NCI-H1092 (cell line): ENCODE data around the gene MEGF6.

Experiments
- DNase-seq: peaks from one replicate; lab custom pipeline; 2025; lab: John Stamatoyannopoulos, UW

The MEGF6 gene

DNA sequence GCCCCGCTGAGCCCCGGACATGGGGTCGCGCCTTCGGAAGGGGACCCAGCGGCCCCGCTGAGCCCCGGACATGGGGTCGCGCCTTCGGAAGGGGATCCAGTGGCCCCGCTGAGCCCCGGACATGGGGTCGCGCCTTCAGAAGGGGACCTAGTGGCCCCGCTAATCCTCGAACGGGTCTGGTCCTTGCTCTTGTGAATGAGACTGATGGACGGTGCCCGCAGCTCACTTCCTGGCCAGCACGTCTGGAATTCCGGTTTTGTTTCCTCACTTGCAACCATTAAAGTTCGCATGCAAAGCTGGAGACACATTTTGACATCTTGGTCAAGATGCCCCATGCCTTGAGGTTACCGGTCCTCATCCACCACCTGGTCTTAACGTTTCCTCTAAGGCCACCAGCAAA lies 33.0 kb upstream of the MEGF6 start:
- no peak for DNase-seq

GRCh38 chr1:3642919-3643675 lies 31.8 kb upstream of the MEGF6 start:
- no peak for DNase-seq

DNA sequence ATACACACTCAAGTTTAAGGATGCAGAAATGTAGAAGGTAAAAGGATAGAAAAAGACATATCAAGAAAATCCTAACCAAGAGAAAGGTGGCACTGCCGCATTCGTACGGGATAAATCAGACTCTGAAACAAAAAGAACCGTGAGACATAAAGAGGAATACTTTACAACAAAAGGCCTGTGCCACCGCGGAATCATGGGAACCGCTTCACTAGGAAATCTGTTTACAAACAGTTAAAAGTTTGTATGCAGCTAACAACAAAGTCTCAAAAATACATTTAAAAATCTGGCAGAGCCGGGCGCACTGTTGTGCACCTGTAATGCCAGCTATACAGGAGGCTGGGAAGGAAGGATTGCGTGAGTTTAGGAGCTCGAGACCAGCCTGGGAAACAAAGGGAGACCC lies 30.5 kb upstream of the MEGF6 start:
- DNase-seq: no peak

GRCh38 chr1:3641046-3641760 lies 29.9 kb upstream of the MEGF6 start:
- no peak for DNase-seq

DNA sequence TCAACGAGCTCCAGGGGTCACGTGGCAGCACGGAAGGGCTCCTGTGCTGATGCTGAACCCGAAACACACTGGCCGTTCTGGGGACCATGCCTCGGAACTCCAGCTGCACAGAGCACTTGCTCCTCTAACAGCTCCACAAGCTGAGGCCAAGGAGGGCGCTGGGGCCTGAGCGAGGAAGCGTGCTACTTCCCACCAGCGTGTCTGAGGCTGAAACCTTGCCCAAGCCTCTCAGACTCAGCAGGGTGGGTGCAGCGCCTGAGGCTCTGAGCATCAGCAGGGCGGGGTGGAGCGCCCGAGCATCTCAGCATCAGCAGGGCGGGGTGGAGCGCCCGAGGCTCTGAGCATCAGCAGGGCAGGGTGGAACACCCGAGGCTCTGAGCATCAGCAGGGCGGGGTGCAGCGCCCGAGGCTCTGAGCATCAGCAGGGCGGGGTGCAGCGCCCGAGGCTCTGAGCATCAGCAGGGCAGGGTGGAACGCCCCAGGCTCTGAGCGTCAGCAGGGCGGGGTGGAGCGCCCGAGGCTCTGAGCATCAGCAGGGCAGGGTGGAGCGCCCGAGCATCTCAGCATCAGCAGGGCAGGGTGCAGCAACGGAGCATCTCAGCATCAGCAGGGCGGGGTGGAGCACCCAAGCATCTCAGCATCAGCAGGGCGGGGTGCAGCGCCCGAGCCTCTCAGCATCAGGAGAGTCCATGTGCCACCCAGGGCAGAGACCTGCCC lies 29.0 kb upstream of the MEGF6 start:
- no peak for DNase-seq

DNA sequence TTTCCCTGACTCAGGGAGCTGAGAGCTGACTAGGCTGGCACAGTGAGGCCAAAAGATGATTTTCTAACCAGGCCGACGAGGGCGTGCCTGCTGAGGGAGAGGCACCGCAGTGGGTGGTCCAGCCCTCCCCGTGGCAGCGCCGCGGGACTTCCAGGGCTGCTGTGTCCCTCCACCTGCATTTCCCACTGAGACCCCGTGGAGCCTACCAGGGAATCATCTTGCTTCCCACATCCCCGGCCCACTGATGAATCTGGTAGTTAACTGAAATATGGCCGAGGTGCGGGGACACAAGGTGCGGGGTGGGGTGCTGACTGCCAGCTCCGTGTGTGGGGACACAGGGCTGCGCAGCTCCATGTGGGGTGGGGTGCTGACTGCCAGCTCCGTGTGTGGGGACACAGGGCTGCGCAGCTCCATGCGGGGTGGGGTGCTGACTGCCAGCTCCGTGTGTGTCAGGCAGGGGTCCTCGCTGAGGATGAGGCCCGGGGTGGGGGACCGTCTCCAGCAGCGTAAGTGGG lies 28.1 kb upstream of the MEGF6 start:
- DNase-seq: no peak

- DNase-seq: no peak
These were observed 27.4 kb upstream of the MEGF6 start for GRCh38 chr1:3638676-3639075.

- no peak for DNase-seq
These were observed 26.7 kb upstream of the MEGF6 start for GRCh38 chr1:3638027-3638426.

DNA sequence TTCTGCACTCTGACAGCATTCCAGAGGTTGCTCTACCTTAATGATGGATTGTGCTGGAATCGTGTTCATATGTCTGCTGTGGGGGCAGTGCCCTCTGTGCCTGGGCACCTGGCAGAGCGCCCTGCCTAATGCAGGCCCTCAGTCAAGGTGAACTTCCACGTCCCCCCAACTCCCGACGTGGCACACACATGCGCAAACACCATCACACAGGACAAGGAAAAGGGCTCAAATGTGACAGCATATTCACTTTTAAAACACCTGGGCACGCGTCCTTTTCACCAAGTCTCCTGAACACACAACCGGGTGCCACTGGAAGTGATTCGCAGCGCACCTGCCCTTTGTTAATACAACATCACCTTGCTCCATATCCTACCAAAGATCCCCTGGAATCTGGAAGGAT lies 25.2 kb upstream of the MEGF6 start:
- DNase-seq: no peak

DNA sequence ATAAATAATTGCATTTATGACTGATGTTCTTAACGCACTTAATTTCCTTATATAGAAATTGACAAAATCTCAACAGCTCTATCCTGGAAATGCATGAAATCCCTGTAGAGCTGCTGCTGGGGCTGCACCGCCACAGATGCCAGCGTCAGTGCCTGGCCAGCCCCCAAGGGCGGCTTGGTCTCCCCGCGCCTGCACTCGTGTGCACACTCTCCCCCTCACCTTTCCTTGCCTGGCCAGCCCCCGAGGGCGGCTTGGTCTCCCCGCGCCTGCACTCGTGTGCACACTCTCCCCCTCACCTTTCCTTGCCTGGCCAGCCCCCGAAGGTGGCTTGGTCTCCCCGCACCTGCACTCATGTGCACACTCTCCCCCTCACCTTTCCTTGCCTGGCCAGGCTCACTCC lies 24.8 kb upstream of the MEGF6 start:
- no peak for DNase-seq

- no peak for DNase-seq
These were observed 22.9 kb upstream of the MEGF6 start for GRCh38 chr1:3634059-3634800.

DNA sequence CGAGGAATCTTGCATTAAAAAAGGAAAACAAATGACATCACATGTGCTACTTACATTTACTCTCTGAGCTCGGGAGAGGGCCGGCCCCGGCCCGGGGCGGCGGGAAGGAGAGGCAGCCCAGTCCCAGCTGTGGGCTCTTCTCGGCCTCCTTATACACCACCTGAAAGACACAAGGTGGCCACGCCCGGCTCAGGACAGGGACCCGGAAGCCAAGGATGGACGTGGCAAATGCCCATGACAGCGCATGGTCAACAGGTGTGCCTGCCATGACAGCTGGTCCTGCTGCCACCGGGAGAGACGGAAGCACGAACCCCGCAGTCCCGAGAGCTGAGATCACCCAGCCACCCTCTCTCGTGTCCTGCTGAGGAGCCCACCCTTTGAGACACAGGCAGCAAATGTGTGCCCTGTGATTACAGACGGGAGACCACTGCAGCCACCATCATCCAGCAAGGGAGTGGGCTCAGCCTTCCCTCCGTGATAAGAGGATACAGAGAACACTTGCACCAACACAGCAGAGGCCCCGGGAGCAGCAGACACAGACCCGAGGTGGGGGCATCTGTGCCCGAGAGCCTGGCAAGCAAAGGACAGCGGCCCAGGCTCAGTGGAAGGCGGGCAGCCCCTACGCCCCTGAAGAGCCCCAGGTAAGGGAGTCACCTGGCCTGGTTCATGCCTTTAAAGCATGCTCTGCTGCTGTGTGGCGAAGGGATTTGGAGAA lies 22.2 kb upstream of the MEGF6 start:
- no peak for DNase-seq

DNA sequence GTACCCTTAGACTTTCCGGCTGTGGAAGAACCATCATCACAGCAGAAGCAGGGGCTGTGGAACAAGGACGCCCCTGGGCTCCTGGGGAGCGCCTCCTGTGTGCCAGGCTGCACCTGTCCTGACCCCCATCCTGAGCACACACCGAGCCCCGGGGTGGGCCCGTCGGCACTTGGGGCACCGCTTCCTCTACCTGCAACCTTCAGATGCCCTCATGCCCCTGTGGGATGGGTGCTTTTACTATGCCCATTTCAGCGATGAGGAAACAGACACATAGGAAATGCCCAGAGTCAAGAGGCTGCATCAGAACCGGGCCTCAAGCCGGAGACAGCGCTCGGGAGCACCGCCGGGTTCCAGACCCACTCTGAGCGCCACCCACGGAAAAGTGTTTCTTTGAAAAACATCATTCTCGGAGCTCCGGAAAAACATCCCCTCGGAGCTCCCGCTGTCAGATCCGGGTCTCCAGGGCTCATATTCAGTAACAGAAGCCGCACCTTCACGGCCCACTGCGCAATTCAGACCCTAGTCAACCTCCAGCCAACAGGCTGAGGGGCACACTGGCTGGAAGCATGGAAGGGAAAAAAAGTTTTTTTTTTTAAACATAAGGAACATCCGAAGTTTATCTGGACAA lies 21.5 kb upstream of the MEGF6 start:
- no peak for DNase-seq

GRCh38 chr1:3632298-3632697 lies 21.0 kb upstream of the MEGF6 start:
- no peak for DNase-seq

GRCh38 chr1:3631320-3632260 lies 20.3 kb upstream of the MEGF6 start:
- no peak for DNase-seq

DNA sequence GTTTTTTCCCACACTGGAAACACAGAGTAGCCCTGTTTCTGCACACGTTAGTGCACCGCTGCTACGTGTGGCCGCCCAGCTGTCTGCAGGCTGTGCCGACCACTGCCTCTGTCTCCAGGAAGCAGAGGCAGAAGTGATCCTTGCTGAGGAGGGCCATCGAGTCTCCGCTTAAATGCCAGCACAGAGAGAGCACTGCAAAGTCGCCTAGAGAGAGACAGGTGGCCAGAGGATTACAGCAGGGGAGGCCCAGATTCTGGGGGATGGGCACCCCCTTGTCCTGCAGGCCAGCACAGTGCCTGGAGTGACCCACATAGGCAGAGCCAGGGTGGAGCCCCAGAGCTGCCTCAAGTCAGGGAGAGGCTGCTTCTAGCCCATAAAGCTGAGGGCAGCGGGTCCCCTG lies 19.6 kb upstream of the MEGF6 start:
- no peak for DNase-seq

- no peak for DNase-seq
These were observed 18.9 kb upstream of the MEGF6 start for GRCh38 chr1:3630161-3630611.

GRCh38 chr1:3629561-3630160 lies 18.4 kb upstream of the MEGF6 start:
- DNase-seq: no peak

- DNase-seq: no peak
These were observed 17.1 kb upstream of the MEGF6 start for GRCh38 chr1:3628445-3628844.
